Measurements from ENCODE around the gene DHX16. TPM values are rescaled to one million over a fixed set of nuclear protein-coding genes. Genes with fewer than 3 reads are reported as not detected.

DHX16 gene
- total and polyA plus RNA-seq, 9 of the 15 experiments (the other 6 are each of a cell fraction or from before 2014, with no cell fraction given): 14.6 to 66.1 (median 47.5) TPM

- TF ChIP-seq E2F6 (IDR thresholded peaks at IDR 0.05; ENCODE audit: borderline replicate concordance in 1 of 2, extremely low read depth in 1 of 2, insufficient read depth in 1 of 2, insufficient read length in 1 of 2, low read depth in 1 of 2, low read length in 1 of 2, poor library complexity in 1 of 2, severe bottlenecking in 1 of 2) (peak in 1 of 2 experiments; percentile 7), ARHGAP35 (IDR thresholded peaks at IDR 0.05; ENCODE audit: partially characterized antibody) (no peak), PHB (CRISPR knock-in tag; IDR thresholded peaks at IDR 0.05) (no peak), HOMEZ (CRISPR knock-in tag; IDR thresholded peaks at IDR 0.05) (no peak), ELK1 (CRISPR knock-in tag; IDR thresholded peaks at IDR 0.05) (no peak), POLR2A (conservative IDR thresholded peaks at IDR 0.05) (no peak), SMARCE1 (IDR thresholded peaks at IDR 0.05) (no peak), BRF2 (IDR thresholded peaks at IDR 0.05; ENCODE audit: borderline replicate concordance, insufficient read depth, insufficient read length) (no peak), ZSCAN32 (CRISPR knock-in tag; IDR thresholded peaks at IDR 0.05) (no peak; the same call in 1 of the 2 replicates), CREB3L1 (IDR thresholded peaks at IDR 0.05; ENCODE audit: borderline replicate concordance, low read depth) (0 out of 2 replicates have a peak, but pooled peaks have one; percentile 23), SPI1 (IDR thresholded peaks at IDR 0.05; ENCODE audit: borderline replicate concordance, low read depth, low read length) (no peak), FOSL1 (tag; conservative IDR thresholded peaks at IDR 0.05) (peak; percentile 71), FOXP4 (CRISPR knock-in tag; IDR thresholded peaks at IDR 0.05; ENCODE audit: borderline replicate concordance) (0 out of 2 replicates have a peak, but pooled peaks have one; percentile 2), TCF7 (IDR thresholded peaks at IDR 0.05; ENCODE audit: borderline replicate concordance) (no peak; the same call in 1 of the 2 replicates), ZNF133 (CRISPR knock-in tag; IDR thresholded peaks at IDR 0.05) (no peak), ZNF511 (CRISPR knock-in tag; IDR thresholded peaks at IDR 0.05) (0 out of 2 replicates have a peak, but pooled peaks have one; percentile 5), ZNF184 (CRISPR knock-in tag; IDR thresholded peaks at IDR 0.05) (no peak), HDGF (IDR thresholded peaks at IDR 0.05) (no peak)
Observed at GRCh38 chr6:30687659-30688431, 15.0 kb upstream of the DHX16 start (continued).

All from K562 (cell line).